Muscle of leg (tissue), 11 donors: ENCODE data around the gene ABL1. TPM values are rescaled to one million over a fixed set of nuclear protein-coding genes. Genes with fewer than 3 reads are reported as not detected.
"Not testable (repeated sequence)": the region's sequence is repeated elsewhere in the genome, so short reads cannot be mapped to it uniquely, and the experiment has no call there.

Experiments
- DNase-seq: peaks from one replicate; pipeline ENCODE4 v3.0.0; 2013
- H3K27ac ChIP-seq: one replicate; pipeline ENCODE4 v1.5.1; 2013; ENCODE audit warnings: mild to moderate bottlenecking, low read length, control low read depth
- H3K27me3 ChIP-seq: one replicate; pipeline ENCODE4 v1.6.1; 2013; ENCODE audit warnings: low read length; ENCODE audit not compliant: control insufficient read depth, insufficient read depth
- H3K36me3 ChIP-seq: one replicate; pipeline ENCODE4 v1.6.1; 2013; ENCODE audit warnings: low read length; ENCODE audit not compliant: control insufficient read depth, insufficient read depth
- H3K4me1 ChIP-seq: one replicate; pipeline ENCODE4 v1.6.1; 2013; ENCODE audit warnings: low read length; ENCODE audit not compliant: control insufficient read depth, insufficient read depth
- H3K4me3 ChIP-seq: one replicate; pipeline ENCODE4 v1.5.1; 2013; ENCODE audit warnings: low read length, control low read depth
- H3K9me3 ChIP-seq: replicated peaks from 2 replicates; pipeline ENCODE4 v1.6.1; 2013; ENCODE audit warnings: low read depth, low read length; ENCODE audit not compliant: control insufficient read depth
- WGBS: methylation state at CpG from one replicate; pipeline ENCODE4 v1.1.5; 2013; ENCODE audit warnings: missing lambda C conversion rate; ENCODE audit not compliant: insufficient coverage; 5-methylcytosine and 5-hydroxymethylcytosine counted together
- polyA plus RNA-seq, 8 donors: library from polyadenylated mRNA; unstranded; fragments of 120-200 nt; gene quantifications; one replicate each; pipeline versions ENCODE4 v1.2.1 to v1.2.3, GENCODE V29; 2013; ENCODE audit warnings: inconsistent platforms in 1 of 8, low replicate concordance in 1 of 8; ENCODE audit not compliant: insufficient read length in 8 of 8, insufficient read depth in 1 of 8
- total RNA-seq: library from RNA; stranded (reverse); fragments of 120-200 nt; gene quantifications from one replicate; pipeline ENCODE4 v1.2.4, GENCODE V29; 2013

The ABL1 gene
- total and polyA plus RNA-seq, 9 donors, result 27.0 to 81.7 (median 67.0) TPM

- Histone ChIP-seq H3K27ac (no peak overlapping the region), H3K36me3 (no peaks in the 10 kb centered on the region), H3K9me3 (peaks cover 3% of the 10 kb centered on the region), H3K4me3 (no peak overlapping the region), H3K4me1 (no peaks in the 10 kb centered on the region), H3K27me3 (no peaks in the 10 kb centered on the region)
- DNase-seq, result no peak
- WGBS, result no CpG with 5 or more reads among the region's 6 CpGs
Observed at GRCh38 chr9:130794923-130795495, 40.0 kb upstream of the ABL1 start.

GRCh38 chr9:130803116-130803515 is 31.9 kb upstream of the ABL1 start:
- H3K36me3 ChIP-seq, H3K9me3 ChIP-seq, H3K4me3 ChIP-seq, H3K4me1 ChIP-seq, H3K27ac ChIP-seq, H3K27me3 ChIP-seq: not testable (repeated sequence)
- 92% methylated on average over 6 of the region's 11 CpGs for WGBS
- peak; percentile 39 for DNase-seq

- Histone ChIP-seq H3K36me3 (no peaks in the 10 kb centered on the region), H3K9me3 (peaks cover 4% of the 10 kb centered on the region), H3K27me3 (no peaks in the 10 kb centered on the region), H3K4me1 (no peaks in the 10 kb centered on the region), H3K27ac (no peak overlapping the region), H3K4me3 (no peak overlapping the region)
- no CpG with 5 or more reads among the region's 1 CpG for WGBS
- no peak for DNase-seq
Observed at GRCh38 chr9:130805510-130806326, 29.3 kb upstream of the ABL1 start.

- no peaks in the 10 kb centered on the region for H3K27me3 ChIP-seq
- no peaks in the 10 kb centered on the region for H3K36me3 ChIP-seq
- H3K4me1 ChIP-seq, result no peaks in the 10 kb centered on the region
- DNase-seq, result no peak
- H3K27ac ChIP-seq, result no peak overlapping the region
- WGBS, result no CpG with 5 or more reads among the region's 1 CpG
- H3K4me3 ChIP-seq, result no peak overlapping the region
- H3K9me3 ChIP-seq, result peaks cover 4% of the 10 kb centered on the region
Observed at GRCh38 chr9:130806327-130806716, 28.7 kb upstream of the ABL1 start.

- H3K9me3 ChIP-seq, result peaks cover 4% of the 10 kb centered on the region
- H3K27ac ChIP-seq, result no peak overlapping the region
- no peaks in the 10 kb centered on the region for H3K27me3 ChIP-seq
- DNase-seq, result no peak
- no peaks in the 10 kb centered on the region for H3K4me1 ChIP-seq
- H3K4me3 ChIP-seq, result no peak overlapping the region
- H3K36me3 ChIP-seq, result no peaks in the 10 kb centered on the region
Observed at GRCh38 chr9:130810609-130811136, 24.4 kb upstream of the ABL1 start.

- Histone ChIP-seq H3K36me3 (no peaks in the 10 kb centered on the region), H3K4me3 (no peak overlapping the region), H3K4me1 (peaks cover 3% of the 10 kb centered on the region), H3K27ac (no peak overlapping the region), H3K9me3 (peaks cover 4% of the 10 kb centered on the region), H3K27me3 (no peaks in the 10 kb centered on the region)
- DNase-seq, result no peak
- WGBS, result 62% methylated on average over 5 of the region's 9 CpGs
Observed at GRCh38 chr9:130815242-130815808, 19.7 kb upstream of the ABL1 start.

GRCh38 chr9:130817914-130818313 is 17.1 kb upstream of the ABL1 start:
- no CpG with 5 or more reads among the region's 6 CpGs for WGBS
- no peak for DNase-seq
- Histone ChIP-seq H3K4me1 (peaks cover 6% of the 10 kb centered on the region), H3K4me3 (no peak overlapping the region), H3K36me3 (no peaks in the 10 kb centered on the region), H3K9me3 (no peaks in the 10 kb centered on the region), H3K27me3 (no peaks in the 10 kb centered on the region), H3K27ac (no peak overlapping the region)

- Histone ChIP-seq H3K27ac (no peak overlapping the region), H3K9me3 (no peaks in the 10 kb centered on the region), H3K4me3 (no peak overlapping the region), H3K4me1 (peaks cover 25% of the 10 kb centered on the region), H3K27me3 (no peaks in the 10 kb centered on the region), H3K36me3 (no peaks in the 10 kb centered on the region)
- WGBS, result no CpG with 5 or more reads among the region's 5 CpGs
- DNase-seq, result no peak
Observed at GRCh38 chr9:130820135-130820738, 14.8 kb upstream of the ABL1 start.

GRCh38 chr9:130823435-130823834 is 11.6 kb upstream of the ABL1 start:
- Histone ChIP-seq H3K9me3 (no peaks in the 10 kb centered on the region), H3K4me3 (no peak overlapping the region), H3K27me3 (no peaks in the 10 kb centered on the region), H3K4me1 (peaks cover 33% of the 10 kb centered on the region), H3K27ac (peak overlapping the region; percentile 97), H3K36me3 (no peaks in the 10 kb centered on the region)
- DNase-seq, result peak; percentile 65
- 77% methylated on average over 5 of the region's 6 CpGs for WGBS

GRCh38 chr9:130824079-130824478 is 11.0 kb upstream of the ABL1 start:
- peak; percentile 35 for DNase-seq
- H3K4me3 ChIP-seq, result no peak overlapping the region
- peaks cover 33% of the 10 kb centered on the region for H3K4me1 ChIP-seq
- WGBS, result 40% methylated on average over 1 of the region's 2 CpGs
- peak overlapping the region; percentile 97 for H3K27ac ChIP-seq
- H3K9me3 ChIP-seq, result peaks cover 2% of the 10 kb centered on the region
- no peaks in the 10 kb centered on the region for H3K36me3 ChIP-seq
- no peaks in the 10 kb centered on the region for H3K27me3 ChIP-seq
